Ascending aorta (tissue), 2 donors: ENCODE results near the gene RAVER2. TPM values are rescaled to one million over a fixed set of nuclear protein-coding genes. Genes with fewer than 3 reads are reported as not detected.

Source experiments
- DNase-seq, 2 donors: peaks; one replicate each; pipeline ENCODE4 v3.0.0-alpha.2; 2019; ENCODE audit warnings: low spot score in 2 of 2
- H3K27ac ChIP-seq, 2 donors: fragments of 200-600 bp; sonication (generic); one replicate each; pipeline ENCODE4 v1.5.1; 2016 to 2017; ENCODE audit warnings: mild to moderate bottlenecking in 1 of 2
- H3K27me3 ChIP-seq: fragments of 200-600 bp; sonication (generic); one replicate; pipeline ENCODE4 v1.5.1; 2017
- H3K36me3 ChIP-seq, 2 donors: fragments of 200-600 bp; sonication (generic); one replicate each; pipeline ENCODE4 v1.5.1; 2016
- H3K4me1 ChIP-seq, 2 donors: fragments of 200-600 bp; sonication (generic); one replicate each; pipeline ENCODE4 v1.5.1; 2016 to 2017; ENCODE audit warnings: mild to moderate bottlenecking in 1 of 2
- H3K4me3 ChIP-seq, 2 donors: fragments of 200-600 bp; sonication (generic); one replicate each; pipeline ENCODE4 v1.5.1; 2016 to 2017; ENCODE audit warnings: mild to moderate bottlenecking in 1 of 2
- H3K9me3 ChIP-seq, 2 donors: fragments of 200-600 bp; sonication (generic); one replicate each; pipeline ENCODE4 v1.5.1; 2016
- CTCF ChIP-seq, 3 experiments: fragments of 200-600 bp in 2 of 3; fragments of 450-650 bp in 1 of 3; sonication (generic) in 2 of 3; IDR thresholded peaks; one replicate each; pipeline ENCODE4 v1.5.1; 2016 to 2019; ENCODE audit warnings: antibody characterized with exemption in 3 of 3, mild to moderate bottlenecking in 1 of 3, moderate library complexity in 1 of 3
- intact Hi-C: fragments of 100-400 bp; cut with DNase I; formaldehyde crosslinking; loops from one replicate; pipeline ENCODE4 v1.15.1; 2023
- total RNA-seq: library from RNA; depleted of rRNA; stranded (reverse); fragments of >200 nt; gene quantifications from one replicate; pipeline ENCODE4 v1.1.0, GENCODE V29; 2016

RAVER2 gene
- total RNA-seq, 1 donor from 2014 or later = 17.7 TPM

GRCh38 chr1:64703600-64703999 is 41.3 kb upstream of the RAVER2 start:
- Histone ChIP-seq H3K4me1 (no peaks in the 10 kb centered on the region), H3K27me3 (no peaks in the 10 kb centered on the region), H3K36me3 (no peaks in the 10 kb centered on the region), H3K27ac (no peak overlapping the region), H3K9me3 (no peaks in the 10 kb centered on the region), H3K4me3 (no peak overlapping the region)
- DNase-seq = no peak
- TF ChIP-seq CTCF (IDR thresholded peaks at IDR 0.05) = no peak
- intact Hi-C loops = no loop called here

GRCh38 chr1:64705591-64705990 is 39.3 kb upstream of the RAVER2 start:
- no peaks in the 10 kb centered on the region for H3K36me3 ChIP-seq
- H3K4me3 ChIP-seq = no peak overlapping the region
- no peak overlapping the region for H3K27ac ChIP-seq
- TF ChIP-seq CTCF (IDR thresholded peaks at IDR 0.05) = no peak
- H3K9me3 ChIP-seq = no peaks in the 10 kb centered on the region
- intact Hi-C loops = no loop called here
- no peaks in the 10 kb centered on the region for H3K4me1 ChIP-seq
- H3K27me3 ChIP-seq = no peaks in the 10 kb centered on the region
- DNase-seq = no peak

- H3K4me3 ChIP-seq = no peak overlapping the region
- no peaks in the 10 kb centered on the region for H3K4me1 ChIP-seq
- H3K36me3 ChIP-seq = no peaks in the 10 kb centered on the region
- no peak for DNase-seq
- H3K27ac ChIP-seq = no peak overlapping the region
- no peaks in the 10 kb centered on the region for H3K27me3 ChIP-seq
- TF ChIP-seq CTCF (IDR thresholded peaks at IDR 0.05) = no peak
- no peaks in the 10 kb centered on the region for H3K9me3 ChIP-seq
- intact Hi-C loops = no loop called here
Observed at GRCh38 chr1:64711266-64711665, 33.6 kb upstream of the RAVER2 start.

- Histone ChIP-seq H3K27ac (no peak overlapping the region), H3K27me3 (no peaks in the 10 kb centered on the region), H3K4me1 (no peaks in the 10 kb centered on the region), H3K4me3 (no peak overlapping the region), H3K9me3 (no peaks in the 10 kb centered on the region), H3K36me3 (no peaks in the 10 kb centered on the region)
- intact Hi-C loops = no loop called here
- DNase-seq = no peak
- TF ChIP-seq CTCF (IDR thresholded peaks at IDR 0.05) = no peak
Observed at GRCh38 chr1:64712049-64712448, 32.8 kb upstream of the RAVER2 start.

GRCh38 chr1:64715186-64715585 is 29.7 kb upstream of the RAVER2 start:
- no peaks in the 10 kb centered on the region for H3K27me3 ChIP-seq
- DNase-seq = no peak
- H3K9me3 ChIP-seq = no peaks in the 10 kb centered on the region
- no peak overlapping the region for H3K4me3 ChIP-seq
- no peak overlapping the region for H3K27ac ChIP-seq
- no peak for TF ChIP-seq CTCF (IDR thresholded peaks at IDR 0.05)
- H3K4me1 ChIP-seq = no peaks in the 10 kb centered on the region
- H3K36me3 ChIP-seq = no peaks in the 10 kb centered on the region
- intact Hi-C loops = no loop called here

GRCh38 chr1:64721135-64721534 is 23.7 kb upstream of the RAVER2 start:
- Histone ChIP-seq H3K36me3 (no peaks in the 10 kb centered on the region), H3K9me3 (no peaks in the 10 kb centered on the region), H3K4me1 (no peaks in the 10 kb centered on the region), H3K27me3 (no peaks in the 10 kb centered on the region), H3K4me3 (no peak overlapping the region), H3K27ac (no peak overlapping the region)
- DNase-seq = no peak
- intact Hi-C loops = no loop called here
- no peak for TF ChIP-seq CTCF (IDR thresholded peaks at IDR 0.05)
